ENCODE results near the gene NAGLU. TPM values are rescaled to one million over a fixed set of nuclear protein-coding genes. Genes with fewer than 3 reads are reported as not detected.
A peak's percentile ranks its signal among the peaks of the same experiment; 100 is the strongest.

The NAGLU gene
- total RNA-seq, 4 donors from 2014 or later = 56.7 to 140 (median 101) TPM

DNA sequence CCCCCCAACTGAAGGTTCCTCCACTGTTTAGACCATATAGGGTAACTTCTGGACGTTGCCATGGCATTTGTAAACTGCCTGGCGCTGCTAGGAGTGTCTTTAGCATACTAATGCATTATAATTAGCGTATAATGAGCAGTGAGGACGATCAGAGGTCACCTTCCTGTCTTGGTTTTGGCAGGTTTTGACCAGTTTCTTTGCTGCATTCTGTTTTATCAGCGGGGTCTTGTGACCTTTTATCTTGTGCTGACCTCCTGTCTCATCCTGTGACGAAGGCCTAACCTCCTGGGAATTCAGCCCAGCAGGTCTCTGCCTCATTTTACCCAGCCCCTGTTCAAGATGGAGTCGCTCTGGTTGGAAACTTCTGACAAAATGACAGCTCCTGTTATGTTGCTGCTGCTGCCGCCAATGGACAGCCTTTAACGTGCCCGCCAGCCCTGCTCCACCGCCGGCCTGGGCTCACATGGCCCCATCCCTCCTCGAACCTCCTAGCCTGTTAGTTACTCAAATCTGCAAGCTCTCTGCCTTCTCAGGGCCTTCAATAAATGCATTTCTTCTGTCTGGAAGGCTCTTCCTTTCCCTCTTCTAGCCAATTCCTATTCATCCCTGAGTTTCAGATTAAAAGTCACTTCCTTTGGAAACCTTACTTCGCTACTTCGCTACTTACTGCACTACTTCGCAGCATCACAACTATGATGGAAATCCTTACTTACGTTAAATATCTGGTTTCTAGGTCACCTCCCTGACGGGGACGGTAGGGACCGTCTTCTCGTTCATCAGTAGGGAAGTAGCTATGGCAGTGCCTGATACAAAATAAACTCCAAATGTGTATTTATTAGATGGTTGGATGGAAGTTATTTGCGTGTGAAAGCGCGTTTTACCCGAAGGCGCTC is 640 bp upstream of the NAGLU start:
- Histone ChIP-seq H3K4me3 (replicated peaks in 1 of 3) (peak overlapping the region; percentile 22 to 37 (median 31)), H3K9me3 (no peaks in the 10 kb centered on the region), H3K27me3 (no peaks in the 10 kb centered on the region), H3K36me3 (peaks cover 9 to 11% of the 10 kb centered on the region in 2 donors), H3K27ac (peak overlapping the region; percentile 81 to 92 (median 89)), H3K4me1 (peaks cover 8 to 32% of the 10 kb centered on the region in 2 donors)
- intact Hi-C loops (cut with DNase I) = no loop called here
- TF ChIP-seq, protein P1, sequence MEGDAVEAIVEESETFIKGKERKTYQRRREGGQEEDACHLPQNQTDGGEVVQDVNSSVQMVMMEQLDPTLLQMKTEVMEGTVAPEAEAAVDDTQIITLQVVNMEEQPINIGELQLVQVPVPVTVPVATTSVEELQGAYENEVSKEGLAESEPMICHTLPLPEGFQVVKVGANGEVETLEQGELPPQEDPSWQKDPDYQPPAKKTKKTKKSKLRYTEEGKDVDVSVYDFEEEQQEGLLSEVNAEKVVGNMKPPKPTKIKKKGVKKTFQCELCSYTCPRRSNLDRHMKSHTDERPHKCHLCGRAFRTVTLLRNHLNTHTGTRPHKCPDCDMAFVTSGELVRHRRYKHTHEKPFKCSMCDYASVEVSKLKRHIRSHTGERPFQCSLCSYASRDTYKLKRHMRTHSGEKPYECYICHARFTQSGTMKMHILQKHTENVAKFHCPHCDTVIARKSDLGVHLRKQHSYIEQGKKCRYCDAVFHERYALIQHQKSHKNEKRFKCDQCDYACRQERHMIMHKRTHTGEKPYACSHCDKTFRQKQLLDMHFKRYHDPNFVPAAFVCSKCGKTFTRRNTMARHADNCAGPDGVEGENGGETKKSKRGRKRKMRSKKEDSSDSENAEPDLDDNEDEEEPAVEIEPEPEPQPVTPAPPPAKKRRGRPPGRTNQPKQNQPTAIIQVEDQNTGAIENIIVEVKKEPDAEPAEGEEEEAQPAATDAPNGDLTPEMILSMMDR (IDR thresholded peaks at IDR 0.05) = no peak
- WGBS, 2 donors = 47 to 49% methylated on average over 26 of the region's 26 CpGs
- DNase-seq = no peak

DNA sequence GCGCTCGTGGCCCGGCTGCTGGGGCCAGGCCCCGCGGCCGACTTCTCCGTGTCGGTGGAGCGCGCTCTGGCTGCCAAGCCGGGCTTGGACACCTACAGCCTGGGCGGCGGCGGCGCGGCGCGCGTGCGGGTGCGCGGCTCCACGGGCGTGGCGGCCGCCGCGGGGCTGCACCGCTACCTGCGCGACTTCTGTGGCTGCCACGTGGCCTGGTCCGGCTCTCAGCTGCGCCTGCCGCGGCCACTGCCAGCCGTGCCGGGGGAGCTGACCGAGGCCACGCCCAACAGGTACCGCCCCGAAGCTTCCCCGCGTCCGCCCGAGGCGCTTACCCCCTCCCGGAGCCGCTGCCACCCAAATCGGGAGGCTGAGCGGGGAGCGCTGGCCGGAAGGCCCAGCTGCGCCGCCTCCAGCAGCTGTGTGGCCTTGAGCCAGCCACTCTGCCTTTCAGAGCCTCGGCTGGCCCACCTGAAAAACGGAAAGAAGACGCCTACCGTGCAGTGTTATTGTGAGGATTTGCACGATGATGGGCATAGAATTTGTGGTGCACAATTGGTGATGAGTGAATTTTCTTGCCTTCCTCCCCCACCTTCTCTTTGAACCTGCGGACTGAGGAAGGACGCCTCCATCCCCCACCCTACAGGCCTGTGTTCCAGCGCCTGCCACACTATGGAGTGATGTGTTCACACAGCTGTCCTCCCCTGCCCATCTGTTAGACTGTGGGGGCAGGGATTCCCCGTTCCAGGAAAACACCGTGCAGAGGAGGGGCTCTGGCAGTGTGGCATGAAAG is 523 bp downstream of the NAGLU start:
- no peaks in the 10 kb centered on the region for H3K27me3 ChIP-seq
- peak overlapping the region; percentile 22 to 42 (median 37) for H3K4me3 ChIP-seq (replicated peaks in 1 of 3)
- intact Hi-C loops (cut with DNase I) = no loop called here
- peak; percentile 87 to 88 for DNase-seq
- TF ChIP-seq, protein P1 (IDR thresholded peaks at IDR 0.05) = peak in 2 of 6 experiments; percentile 7 to 9
- TF ChIP-seq POLR2A (IDR thresholded peaks at IDR 0.05) = peak in 1 of 2 donors; percentile 38
- 4 to 5% methylated on average over 17 to 18 of the region's 65 CpGs for WGBS, 2 donors
- H3K4me1 ChIP-seq = peaks cover 8 to 23% of the 10 kb centered on the region in 2 donors
- no peaks in the 10 kb centered on the region for H3K9me3 ChIP-seq
- peak overlapping the region; percentile 59 to 92 (median 89) for H3K27ac ChIP-seq
- H3K36me3 ChIP-seq = peaks cover 11 to 12% of the 10 kb centered on the region in 2 donors

DNA sequence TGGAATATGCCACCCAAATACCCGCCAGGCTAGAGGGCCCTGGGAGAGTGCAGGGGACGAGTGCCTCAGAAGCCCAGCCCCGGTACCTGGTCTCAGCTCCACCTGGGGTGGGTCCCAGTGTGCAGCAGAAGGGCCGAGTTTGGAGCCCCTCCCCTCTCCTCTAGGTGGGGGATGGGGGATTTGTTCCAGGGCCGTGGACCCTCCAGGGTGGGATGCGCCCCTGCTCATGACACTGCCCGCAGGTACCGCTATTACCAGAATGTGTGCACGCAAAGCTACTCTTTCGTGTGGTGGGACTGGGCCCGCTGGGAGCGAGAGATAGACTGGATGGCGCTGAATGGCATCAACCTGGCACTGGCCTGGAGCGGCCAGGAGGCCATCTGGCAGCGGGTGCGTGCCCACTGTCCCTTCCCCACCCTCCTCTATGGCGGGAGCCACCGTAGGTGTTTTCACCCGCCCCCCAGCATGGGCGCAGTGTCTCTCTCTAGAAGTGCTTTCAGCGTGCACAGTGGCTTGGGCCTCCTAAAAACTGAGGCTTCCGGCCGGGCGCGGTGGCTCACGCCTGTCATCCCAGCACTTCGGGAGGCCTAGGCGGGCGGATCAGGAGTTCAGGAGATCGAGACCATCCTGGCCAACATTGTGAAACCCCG is 1.2 kb downstream of the NAGLU start:
- 88 to 90% methylated on average over 23 to 28 of the region's 31 CpGs for WGBS, 2 donors
- H3K4me1 ChIP-seq = peaks cover 8 to 22% of the 10 kb centered on the region in 2 donors
- no peaks in the 10 kb centered on the region for H3K27me3 ChIP-seq
- intact Hi-C loops (cut with DNase I) = no loop called here
- H3K4me3 ChIP-seq (replicated peaks in 1 of 3) = peak overlapping the region in 2 of 3 donors; percentile 22 to 37
- TF ChIP-seq, protein P1 (IDR thresholded peaks at IDR 0.05) = no peak
- no peak for TF ChIP-seq POLR2A (IDR thresholded peaks at IDR 0.05)
- no peaks in the 10 kb centered on the region for H3K9me3 ChIP-seq
- no peak for DNase-seq
- H3K36me3 ChIP-seq = peaks cover 11 to 12% of the 10 kb centered on the region in 2 donors
- H3K27ac ChIP-seq = peak overlapping the region in 2 of 3 donors; percentile 89 to 92

DNA sequence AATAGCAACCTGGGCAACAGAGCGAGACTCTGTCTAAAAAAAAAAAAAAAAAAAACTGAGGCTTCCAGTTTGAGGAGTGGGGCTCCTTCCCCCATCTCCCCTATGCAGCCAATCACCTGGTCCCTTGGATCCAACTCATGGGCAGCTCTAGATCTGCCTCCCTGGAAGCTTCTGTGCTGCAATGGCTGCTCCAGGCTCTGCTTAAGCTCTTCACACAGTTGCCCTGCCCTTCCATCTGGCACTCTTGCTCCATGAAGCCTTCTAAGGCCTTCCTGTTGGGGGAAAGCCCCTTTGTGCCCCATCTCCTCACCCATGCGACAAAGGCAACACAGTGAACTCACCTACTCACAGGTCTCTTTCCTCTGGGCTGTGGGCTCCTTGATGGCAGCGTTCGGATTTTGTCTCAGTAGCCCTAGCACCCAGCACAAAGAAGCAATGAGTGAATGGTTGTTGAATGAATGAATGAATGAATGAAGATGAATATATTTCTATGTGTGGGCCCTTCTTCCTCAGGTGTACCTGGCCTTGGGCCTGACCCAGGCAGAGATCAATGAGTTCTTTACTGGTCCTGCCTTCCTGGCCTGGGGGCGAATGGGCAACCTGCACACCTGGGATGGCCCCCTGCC is 1.9 kb downstream of the NAGLU start:
- Histone ChIP-seq H3K4me3 (replicated peaks in 1 of 3) (no peak overlapping the region), H3K4me1 (peaks cover 8 to 19% of the 10 kb centered on the region in 2 donors), H3K27me3 (no peaks in the 10 kb centered on the region), H3K36me3 (peaks cover 16 to 19% of the 10 kb centered on the region in 2 donors), H3K9me3 (no peaks in the 10 kb centered on the region), H3K27ac (no peak overlapping the region)
- no peak for DNase-seq
- TF ChIP-seq, protein P1 (IDR thresholded peaks at IDR 0.05) = no peak
- intact Hi-C loops (cut with DNase I) = no loop called here
- 96 to 98% methylated on average over 5 of the region's 5 CpGs for WGBS, 2 donors
